ENCODE measurements around the gene VPS16.
A peak's percentile ranks its signal among the peaks of the same experiment; 100 is the strongest.

The VPS16 gene

DNA sequence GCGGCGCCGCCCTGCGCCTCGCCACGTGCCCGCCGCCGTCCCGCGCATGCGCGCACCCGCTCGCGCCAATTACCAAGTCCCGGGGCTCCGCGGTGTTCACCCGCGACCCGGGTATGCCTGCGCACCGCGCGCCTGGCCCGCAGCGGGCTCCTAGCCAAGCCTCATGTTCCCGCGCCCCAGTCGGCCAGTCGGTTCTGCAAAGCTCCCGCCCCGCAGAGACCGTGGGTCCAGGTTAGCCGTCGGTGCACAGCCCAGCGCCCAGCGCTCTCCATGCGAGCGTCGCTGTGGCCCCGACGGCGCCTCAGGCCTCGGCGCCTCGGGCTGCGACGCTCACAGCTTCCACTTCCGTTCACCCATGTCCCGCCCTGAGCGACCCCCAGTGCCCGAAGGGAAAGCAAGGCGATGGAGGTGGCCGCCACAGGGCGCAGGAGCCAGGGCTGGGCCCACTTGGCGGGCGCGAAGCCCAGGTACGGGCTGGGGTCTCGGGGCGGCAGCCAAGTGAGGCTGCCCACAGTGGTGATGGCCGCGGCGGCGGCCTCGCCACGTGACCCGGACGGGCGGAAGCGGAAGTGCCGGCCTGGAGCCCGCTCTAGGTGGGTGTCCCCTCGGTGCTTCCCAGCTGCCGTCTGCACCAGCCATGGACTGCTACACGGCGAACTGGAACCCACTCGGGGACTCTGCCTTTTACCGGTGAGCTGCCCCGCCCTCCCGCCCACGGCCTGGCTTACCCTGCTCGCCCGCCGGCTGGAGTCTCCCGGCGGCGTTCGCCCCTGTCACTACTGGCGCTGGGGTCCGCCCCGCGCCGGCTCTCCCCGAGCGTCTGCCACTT lies at the start of gene VPS16, which contains the start of gene PCED1A:
Gene VPS16, plus strand, starts transcription at position 608 of the 829 bp plus-strand sequence. Its CDS starts 30 bp downstream, at position 638.
Gene PCED1A, minus strand, starts transcription at position 518 of the 829 bp plus-strand sequence. CDS start 743 bp downstream, outside the sequence.
- H3K36me3 ChIP-seq (ENCODE audit: control insufficient read depth, insufficient read depth, low read length): peaks cover 6% of the 10 kb centered on the region
- H3K9ac ChIP-seq (ENCODE audit: low read depth, low read length): no peak within 1 kb of the TSS
- H3K4me1 ChIP-seq (ENCODE audit: control insufficient read depth, insufficient read depth, low read length): no peaks in the 10 kb centered on the region
- H3K9me3 ChIP-seq (ENCODE audit: control insufficient read depth, insufficient read depth, low read length): no peaks in the 10 kb centered on the region
- H3K4me3 ChIP-seq (ENCODE audit: low read depth, low read length): peak within 1 kb of the TSS; percentile 89
- peaks cover 18% of the 10 kb centered on the region for H3K27me3 ChIP-seq (ENCODE audit: control insufficient read depth, insufficient read depth, low read length)

- H3K27me3 ChIP-seq (ENCODE audit: control insufficient read depth, insufficient read depth, low read length): no peaks in the 10 kb centered on the region
- H3K4me3 ChIP-seq (ENCODE audit: low read depth, low read length): no peak overlapping the region
- H3K36me3 ChIP-seq (ENCODE audit: control insufficient read depth, insufficient read depth, low read length): peaks cover 19% of the 10 kb centered on the region
- H3K4me1 ChIP-seq (ENCODE audit: control insufficient read depth, insufficient read depth, low read length): no peaks in the 10 kb centered on the region
- no peak overlapping the region for H3K9ac ChIP-seq (ENCODE audit: low read depth, low read length)
- H3K9me3 ChIP-seq (ENCODE audit: control insufficient read depth, insufficient read depth, low read length): no peaks in the 10 kb centered on the region
These were observed 47.1 kb upstream of the VPS16 start for GRCh38 chr20:2793471-2793870.

GRCh38 chr20:2794202-2794748 lies 46.3 kb upstream of the VPS16 start:
- peaks cover 19% of the 10 kb centered on the region for H3K36me3 ChIP-seq (ENCODE audit: control insufficient read depth, insufficient read depth, low read length)
- H3K9ac ChIP-seq (ENCODE audit: low read depth, low read length): no peak overlapping the region
- no peaks in the 10 kb centered on the region for H3K9me3 ChIP-seq (ENCODE audit: control insufficient read depth, insufficient read depth, low read length)
- peaks cover 3% of the 10 kb centered on the region for H3K27me3 ChIP-seq (ENCODE audit: control insufficient read depth, insufficient read depth, low read length)
- no peak overlapping the region for H3K4me3 ChIP-seq (ENCODE audit: low read depth, low read length)
- peaks cover 4% of the 10 kb centered on the region for H3K4me1 ChIP-seq (ENCODE audit: control insufficient read depth, insufficient read depth, low read length)

DNA sequence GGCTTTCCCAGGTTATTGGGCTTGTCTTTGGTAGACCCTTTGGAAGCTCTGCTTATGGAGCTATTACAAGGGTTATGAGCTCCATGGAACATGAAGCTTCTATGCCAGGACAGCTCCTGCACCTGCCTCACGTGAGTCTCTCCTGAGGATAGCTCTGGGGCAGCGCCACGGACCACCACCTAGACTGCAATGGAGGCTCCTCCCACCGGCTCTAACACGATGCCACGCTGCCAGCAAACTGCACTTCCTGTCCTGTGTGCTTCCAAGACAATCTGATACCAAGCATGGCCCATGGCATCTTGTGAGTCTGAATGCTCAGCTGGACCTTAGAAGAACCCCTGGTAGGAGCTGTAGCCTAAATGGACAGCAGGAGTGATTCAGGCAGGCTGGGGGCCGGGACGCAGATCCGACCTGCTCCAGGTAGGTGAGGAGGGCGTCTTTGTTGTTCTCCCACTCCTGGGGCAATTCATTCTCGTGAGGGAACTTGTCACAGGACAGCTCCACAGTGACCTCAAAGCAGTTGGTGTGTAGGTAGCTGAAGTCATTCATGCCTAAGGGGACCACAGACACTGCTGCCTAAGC lies 45.6 kb upstream of the VPS16 start:
- Histone ChIP-seq H3K9ac (ENCODE audit: low read depth, low read length) (no peak overlapping the region), H3K9me3 (ENCODE audit: control insufficient read depth, insufficient read depth, low read length) (no peaks in the 10 kb centered on the region), H3K4me3 (ENCODE audit: low read depth, low read length) (no peak overlapping the region), H3K36me3 (ENCODE audit: control insufficient read depth, insufficient read depth, low read length) (peaks cover 19% of the 10 kb centered on the region), H3K27me3 (ENCODE audit: control insufficient read depth, insufficient read depth, low read length) (peaks cover 3% of the 10 kb centered on the region), H3K4me1 (ENCODE audit: control insufficient read depth, insufficient read depth, low read length) (peaks cover 4% of the 10 kb centered on the region)

DNA sequence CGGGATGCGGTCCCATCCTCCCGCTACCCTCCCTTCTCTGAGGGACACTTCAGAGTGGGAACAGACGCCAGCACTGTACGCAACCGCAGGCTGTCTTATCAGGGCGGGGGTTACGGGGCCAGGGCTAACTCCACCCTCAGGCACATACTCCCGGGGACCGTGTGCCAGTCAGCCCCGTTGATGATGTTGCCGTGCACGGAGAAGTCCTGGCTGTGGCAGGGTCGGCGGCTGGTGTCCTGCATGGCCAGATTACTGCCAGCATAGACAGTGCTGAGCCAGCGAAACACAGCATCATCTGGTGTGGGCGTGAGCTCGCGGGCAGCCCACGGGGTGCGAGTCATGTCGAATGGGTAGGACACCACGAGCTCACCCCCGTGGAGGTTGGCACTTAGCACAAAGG lies 45.1 kb upstream of the VPS16 start:
- peaks cover 4% of the 10 kb centered on the region for H3K4me1 ChIP-seq (ENCODE audit: control insufficient read depth, insufficient read depth, low read length)
- no peak overlapping the region for H3K9ac ChIP-seq (ENCODE audit: low read depth, low read length)
- H3K36me3 ChIP-seq (ENCODE audit: control insufficient read depth, insufficient read depth, low read length): peaks cover 19% of the 10 kb centered on the region
- H3K4me3 ChIP-seq (ENCODE audit: low read depth, low read length): no peak overlapping the region
- peaks cover 3% of the 10 kb centered on the region for H3K27me3 ChIP-seq (ENCODE audit: control insufficient read depth, insufficient read depth, low read length)
- no peaks in the 10 kb centered on the region for H3K9me3 ChIP-seq (ENCODE audit: control insufficient read depth, insufficient read depth, low read length)

DNA sequence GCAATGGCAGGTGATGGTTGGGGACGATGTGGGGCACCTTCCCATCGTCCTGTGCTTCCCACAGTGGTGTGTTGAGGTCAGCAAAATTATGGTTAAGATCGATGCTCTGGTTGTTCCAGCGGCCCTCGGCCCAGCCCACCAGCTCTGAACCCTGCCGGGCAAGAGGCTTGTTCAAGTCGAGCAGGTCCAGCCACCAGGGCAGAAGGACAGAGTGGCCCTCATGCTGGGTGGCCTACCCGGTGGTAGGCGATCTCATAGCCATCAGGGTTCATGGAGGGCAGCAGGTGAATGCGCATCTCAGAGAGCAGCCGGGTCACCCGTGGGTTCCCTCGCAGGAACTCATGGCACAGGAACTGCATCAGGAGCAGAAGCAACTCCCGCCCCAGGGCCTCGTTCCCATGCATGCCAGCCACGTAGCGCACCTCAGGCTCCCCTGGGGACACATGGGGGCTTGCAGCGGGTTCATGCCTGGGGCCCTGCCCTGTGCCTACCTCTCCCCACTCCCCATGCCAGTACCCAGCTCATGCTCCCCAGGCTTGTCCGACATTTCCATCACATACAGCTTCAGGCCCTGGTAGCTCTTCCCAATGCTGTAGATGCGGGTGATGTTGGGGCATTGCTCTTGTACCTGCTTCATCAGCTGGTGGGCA lies 44.4 kb upstream of the VPS16 start:
- Histone ChIP-seq H3K4me3 (ENCODE audit: low read depth, low read length) (no peak overlapping the region), H3K9ac (ENCODE audit: low read depth, low read length) (no peak overlapping the region), H3K9me3 (ENCODE audit: control insufficient read depth, insufficient read depth, low read length) (no peaks in the 10 kb centered on the region), H3K4me1 (ENCODE audit: control insufficient read depth, insufficient read depth, low read length) (peaks cover 4% of the 10 kb centered on the region), H3K27me3 (ENCODE audit: control insufficient read depth, insufficient read depth, low read length) (peaks cover 8% of the 10 kb centered on the region), H3K36me3 (ENCODE audit: control insufficient read depth, insufficient read depth, low read length) (peaks cover 19% of the 10 kb centered on the region)

GRCh38 chr20:2797136-2797983 lies 43.2 kb upstream of the VPS16 start:
- H3K9me3 ChIP-seq (ENCODE audit: control insufficient read depth, insufficient read depth, low read length): no peaks in the 10 kb centered on the region
- H3K4me3 ChIP-seq (ENCODE audit: low read depth, low read length): no peak overlapping the region
- H3K27me3 ChIP-seq (ENCODE audit: control insufficient read depth, insufficient read depth, low read length): peaks cover 20% of the 10 kb centered on the region
- H3K36me3 ChIP-seq (ENCODE audit: control insufficient read depth, insufficient read depth, low read length): peaks cover 19% of the 10 kb centered on the region
- H3K4me1 ChIP-seq (ENCODE audit: control insufficient read depth, insufficient read depth, low read length): peaks cover 5% of the 10 kb centered on the region
- no peak overlapping the region for H3K9ac ChIP-seq (ENCODE audit: low read depth, low read length)

- peaks cover 29% of the 10 kb centered on the region for H3K27me3 ChIP-seq (ENCODE audit: control insufficient read depth, insufficient read depth, low read length)
- no peak overlapping the region for H3K4me3 ChIP-seq (ENCODE audit: low read depth, low read length)
- H3K9me3 ChIP-seq (ENCODE audit: control insufficient read depth, insufficient read depth, low read length): no peaks in the 10 kb centered on the region
- no peak overlapping the region for H3K9ac ChIP-seq (ENCODE audit: low read depth, low read length)
- peaks cover 5% of the 10 kb centered on the region for H3K4me1 ChIP-seq (ENCODE audit: control insufficient read depth, insufficient read depth, low read length)
- peaks cover 19% of the 10 kb centered on the region for H3K36me3 ChIP-seq (ENCODE audit: control insufficient read depth, insufficient read depth, low read length)
These were observed 42.3 kb upstream of the VPS16 start for GRCh38 chr20:2798095-2798805.

DNA sequence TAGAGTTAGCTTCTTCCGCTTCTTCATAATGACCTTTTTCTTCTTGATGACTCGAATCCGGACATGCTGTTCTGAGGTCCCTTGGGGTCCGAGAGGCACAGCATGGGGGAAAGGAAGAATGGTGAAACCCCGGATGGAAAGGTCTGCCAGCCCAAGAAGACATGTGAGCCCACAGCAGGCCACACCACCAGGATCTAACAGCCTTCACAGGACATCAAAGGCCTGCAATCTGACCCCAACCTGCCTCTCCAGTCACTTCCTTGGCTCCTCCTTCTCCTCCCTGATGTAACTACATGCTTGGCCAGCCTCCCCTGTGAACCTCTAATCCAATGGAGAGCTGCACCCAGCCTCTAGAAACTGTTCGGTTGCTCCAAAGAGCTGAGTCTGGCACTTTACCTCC lies 41.7 kb upstream of the VPS16 start:
- Histone ChIP-seq H3K27me3 (ENCODE audit: control insufficient read depth, insufficient read depth, low read length) (peaks cover 35% of the 10 kb centered on the region), H3K4me1 (ENCODE audit: control insufficient read depth, insufficient read depth, low read length) (peaks cover 5% of the 10 kb centered on the region), H3K36me3 (ENCODE audit: control insufficient read depth, insufficient read depth, low read length) (peaks cover 19% of the 10 kb centered on the region), H3K9me3 (ENCODE audit: control insufficient read depth, insufficient read depth, low read length) (no peaks in the 10 kb centered on the region), H3K9ac (ENCODE audit: low read depth, low read length) (no peak overlapping the region), H3K4me3 (ENCODE audit: low read depth, low read length) (peak overlapping the region; percentile 86)

DNA sequence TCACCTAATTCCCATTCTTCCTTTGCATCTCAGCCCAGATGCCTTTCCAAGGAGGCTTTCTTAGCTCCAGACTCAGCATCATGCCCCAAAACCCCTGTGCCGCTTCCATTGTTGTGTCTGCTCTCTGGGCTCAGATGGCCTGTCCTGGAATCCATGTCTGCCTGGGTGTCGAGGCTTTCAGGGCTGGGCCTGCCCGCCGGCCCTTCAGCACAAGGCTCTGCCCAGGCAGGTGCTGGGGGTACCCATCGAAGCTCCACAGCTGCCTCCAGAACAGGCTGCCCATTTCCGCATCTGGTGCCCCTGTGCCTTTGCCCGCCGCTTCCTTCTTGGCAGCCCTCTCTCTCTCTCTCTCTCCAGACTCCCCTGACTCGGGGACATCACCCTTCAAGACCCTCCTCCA lies 41.3 kb upstream of the VPS16 start:
- Histone ChIP-seq H3K27me3 (ENCODE audit: control insufficient read depth, insufficient read depth, low read length) (peaks cover 39% of the 10 kb centered on the region), H3K36me3 (ENCODE audit: control insufficient read depth, insufficient read depth, low read length) (peaks cover 19% of the 10 kb centered on the region), H3K4me3 (ENCODE audit: low read depth, low read length) (peak overlapping the region; percentile 86), H3K4me1 (ENCODE audit: control insufficient read depth, insufficient read depth, low read length) (peaks cover 5% of the 10 kb centered on the region), H3K9me3 (ENCODE audit: control insufficient read depth, insufficient read depth, low read length) (no peaks in the 10 kb centered on the region), H3K9ac (ENCODE audit: low read depth, low read length) (no peak overlapping the region)
